RPMI7951 (cell line): ENCODE measurements around the gene CREG2. TPM values are rescaled to one million over a fixed set of nuclear protein-coding genes. Genes with fewer than 3 reads are reported as not detected.
A peak's percentile ranks its signal among the peaks of the same experiment; 100 is the strongest.
"Not testable (repeated sequence)": the region's sequence is repeated elsewhere in the genome, so short reads cannot be mapped to it uniquely, and the experiment has no call there.

Source experiments
- DNase-seq: peaks from one replicate; pipeline ENCODE4 v3.0.0-alpha.2; 2012; ENCODE audit warnings: low read depth
- total RNA-seq: library from RNA; depleted of rRNA; stranded (reverse); fragments of >200 nt; shearing (Covaris generic); gene quantifications from 2 replicates; pipeline ENCODE4 v1.2.3, GENCODE V29; 2014

Gene CREG2
- total RNA-seq, 1 experiment from 2014 or later, result 0.36 TPM

DNA sequence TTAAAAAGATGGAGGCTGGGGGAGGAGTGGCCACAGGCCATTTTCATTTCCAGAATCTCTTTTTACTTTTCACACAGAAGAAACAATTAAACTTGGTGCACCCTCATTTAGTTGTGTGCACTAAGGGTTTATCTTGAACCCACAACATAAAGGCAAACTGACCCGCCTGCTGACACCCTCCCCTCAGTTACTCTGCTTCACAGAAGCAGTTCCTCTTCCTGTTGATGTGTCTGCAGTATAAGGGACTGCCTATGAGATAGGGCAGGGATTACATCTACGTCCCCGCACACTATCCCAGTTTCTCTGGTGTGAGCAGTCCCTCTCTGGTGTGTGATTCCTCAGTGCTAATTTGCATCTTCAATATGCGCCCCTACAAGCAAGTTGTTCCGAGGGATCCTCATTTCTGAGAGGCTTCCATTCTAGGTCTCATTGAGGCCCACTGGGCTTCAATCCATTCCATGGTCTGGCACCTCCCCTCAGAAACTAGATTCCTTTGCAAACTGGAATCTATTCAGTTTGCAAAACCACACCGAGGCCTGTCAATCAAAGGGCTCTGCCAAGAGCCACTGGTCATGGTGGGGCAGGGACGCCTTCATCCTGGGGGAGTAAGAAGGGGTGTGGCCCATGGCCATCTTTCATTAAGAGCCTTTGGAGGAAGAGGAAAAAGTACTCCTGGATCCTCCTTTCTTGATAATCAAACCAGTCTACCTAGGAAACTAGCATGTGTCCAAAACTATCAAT lies 12.3 kb downstream of the CREG2 start:
- no peak for DNase-seq

DNA sequence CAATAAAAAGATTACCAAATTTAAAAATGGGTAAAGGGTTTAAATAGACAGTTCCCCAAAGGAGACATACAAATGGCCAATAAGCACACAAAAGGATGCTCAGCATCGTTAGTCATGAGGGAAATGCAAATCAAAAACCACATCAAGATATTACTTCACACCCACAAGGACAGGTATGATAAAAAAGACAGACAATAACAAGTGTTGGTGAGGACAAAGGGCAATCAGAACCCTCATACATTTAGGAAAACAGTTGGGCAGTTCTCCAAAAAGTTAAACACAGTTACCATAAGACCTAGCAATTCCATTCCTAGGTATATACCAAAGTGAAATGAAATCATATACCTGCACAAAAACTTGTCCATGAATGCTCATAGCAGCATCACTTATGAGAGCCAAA lies 14.5 kb downstream of the CREG2 start:
- DNase-seq, result no peak

DNA sequence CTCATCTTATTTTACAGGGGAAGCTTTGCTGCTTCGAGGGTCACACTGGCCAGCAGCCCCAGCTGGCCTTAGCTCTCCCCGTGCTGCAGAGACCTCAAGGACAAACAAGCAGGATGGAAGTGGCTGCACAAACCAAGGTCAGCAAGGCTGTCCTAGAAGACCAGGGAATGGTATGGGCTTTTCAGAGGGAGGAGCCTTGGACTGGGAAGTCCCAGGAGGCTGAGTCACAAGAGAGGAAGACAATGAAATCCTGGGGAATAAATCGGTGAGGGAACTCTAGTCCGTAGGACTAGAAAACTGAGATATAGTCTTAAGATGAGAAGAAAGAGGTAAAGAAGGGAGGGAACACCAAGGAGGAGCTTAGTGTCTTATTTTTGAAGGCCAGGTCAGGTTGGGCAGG lies 15.7 kb downstream of the CREG2 start:
- no peak for DNase-seq

DNA sequence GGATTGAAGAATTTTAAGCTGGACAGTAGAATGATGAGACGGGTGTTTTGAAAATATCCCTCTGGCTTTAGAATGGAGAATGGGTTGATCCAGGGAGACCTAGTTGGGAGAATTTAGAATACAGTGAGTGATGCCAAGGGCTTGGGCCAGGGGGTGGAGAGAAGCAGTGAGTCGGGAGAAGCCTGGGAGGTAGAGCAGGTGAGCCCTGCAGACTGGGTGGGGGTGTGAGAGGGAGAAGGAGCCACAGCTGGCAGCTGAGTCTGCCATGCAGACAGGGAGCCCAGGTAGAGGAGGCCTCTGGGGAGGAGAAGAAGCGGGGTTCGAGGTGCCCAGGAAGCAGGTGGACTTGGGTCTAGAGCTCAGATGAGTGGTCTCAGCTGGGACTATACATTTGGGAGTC lies 18.2 kb downstream of the CREG2 start:
- no peak for DNase-seq

DNA sequence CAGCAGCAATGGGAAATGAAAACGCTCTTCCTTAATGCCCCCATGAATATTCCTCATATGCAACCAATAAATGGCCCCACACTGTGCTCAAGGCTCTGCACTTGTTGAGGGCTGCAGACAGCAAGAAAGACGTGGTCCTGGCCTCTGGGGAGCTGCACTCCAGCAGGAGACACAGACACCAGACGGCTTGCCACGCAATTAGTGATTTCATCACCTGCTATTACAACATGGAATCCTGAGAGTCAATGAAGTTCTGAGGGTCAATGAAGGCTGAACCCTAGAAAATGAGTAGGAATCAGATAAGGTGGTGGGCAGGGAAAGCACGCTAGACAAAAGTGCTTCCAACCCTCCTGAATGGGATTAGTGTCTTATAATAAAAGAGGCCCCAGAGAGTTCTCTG lies 18.9 kb downstream of the CREG2 start:
- no peak for DNase-seq

DNA sequence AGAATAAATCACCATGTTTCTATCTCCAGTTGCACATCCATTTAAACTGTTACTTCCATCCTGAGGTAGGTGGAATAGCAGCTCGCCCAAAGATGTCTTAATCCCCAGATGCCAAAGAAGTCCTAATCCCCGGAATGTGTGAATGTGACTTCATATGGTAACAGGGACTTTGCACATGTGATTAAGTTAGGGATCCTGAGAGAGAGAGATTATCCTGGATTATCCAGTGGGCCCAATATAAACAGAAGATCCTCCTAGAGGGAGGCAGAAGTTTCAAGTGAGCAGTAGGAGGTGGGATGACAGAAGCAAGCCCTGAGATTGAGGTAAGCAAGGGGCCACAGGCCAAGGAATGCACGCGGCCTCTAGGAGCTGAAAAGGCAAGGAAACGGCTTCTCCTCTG lies 19.8 kb downstream of the CREG2 start:
- no peak for DNase-seq

DNA sequence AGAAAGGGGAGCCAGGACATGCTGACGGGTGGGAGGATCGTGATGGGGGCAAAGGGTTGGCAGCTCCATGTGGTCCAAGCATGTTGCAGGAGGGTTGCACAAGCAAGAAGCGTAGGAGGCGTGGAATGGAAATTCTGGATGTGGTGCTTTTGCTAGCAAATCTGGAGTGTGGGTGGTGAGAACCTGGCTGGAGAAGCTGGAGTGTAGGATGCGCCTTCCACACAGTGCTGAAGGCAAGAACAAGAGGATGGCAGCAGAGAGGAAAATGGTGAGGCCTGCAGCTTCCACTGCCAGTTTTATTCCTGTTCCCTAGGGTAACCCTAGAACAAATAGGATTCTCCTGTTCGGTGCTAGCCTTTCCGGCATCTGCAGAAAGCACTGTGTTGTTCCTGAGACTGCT lies 22.4 kb downstream of the CREG2 start:
- DNase-seq, result no peak

DNA sequence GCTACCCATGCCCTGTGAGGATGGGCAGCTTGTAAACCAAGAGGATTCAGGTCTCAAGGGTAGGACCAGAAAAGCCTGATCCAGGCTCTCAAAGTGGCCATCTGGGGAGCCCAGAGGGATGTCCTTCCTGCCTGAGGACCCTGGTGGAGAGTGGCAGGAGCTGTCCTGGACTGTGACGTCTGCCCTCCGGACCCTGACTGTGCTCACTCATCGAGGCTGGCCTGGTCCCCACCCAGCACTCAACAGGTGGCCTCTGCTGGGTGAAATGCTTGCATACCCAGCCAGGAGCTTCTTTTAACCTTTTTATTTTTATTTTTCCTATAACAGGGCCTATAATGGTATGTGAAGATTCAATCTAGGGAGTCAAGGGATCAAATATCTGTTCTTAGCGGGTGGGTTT lies 24.5 kb downstream of the CREG2 start:
- no peak for DNase-seq

DNA sequence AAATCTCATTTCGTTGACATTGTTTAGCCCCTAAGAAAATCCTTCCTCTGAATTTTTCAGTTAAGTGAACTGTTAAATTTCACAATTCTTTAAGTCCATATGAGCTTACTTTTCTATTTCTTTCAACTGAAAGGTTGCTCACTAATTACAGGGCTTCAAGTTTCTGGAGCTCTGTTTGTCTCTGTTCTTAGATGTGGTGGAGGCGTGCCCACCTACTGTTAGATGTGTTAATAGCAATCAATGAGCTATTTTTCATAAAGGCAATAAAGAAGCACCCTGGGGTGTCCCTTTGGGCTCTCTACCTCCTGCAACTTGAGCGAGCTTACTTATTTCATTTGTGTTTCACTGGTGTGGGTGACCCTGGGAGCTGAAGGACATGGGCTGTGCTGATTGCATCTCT lies 25.0 kb downstream of the CREG2 start:
- no peak for DNase-seq

DNA sequence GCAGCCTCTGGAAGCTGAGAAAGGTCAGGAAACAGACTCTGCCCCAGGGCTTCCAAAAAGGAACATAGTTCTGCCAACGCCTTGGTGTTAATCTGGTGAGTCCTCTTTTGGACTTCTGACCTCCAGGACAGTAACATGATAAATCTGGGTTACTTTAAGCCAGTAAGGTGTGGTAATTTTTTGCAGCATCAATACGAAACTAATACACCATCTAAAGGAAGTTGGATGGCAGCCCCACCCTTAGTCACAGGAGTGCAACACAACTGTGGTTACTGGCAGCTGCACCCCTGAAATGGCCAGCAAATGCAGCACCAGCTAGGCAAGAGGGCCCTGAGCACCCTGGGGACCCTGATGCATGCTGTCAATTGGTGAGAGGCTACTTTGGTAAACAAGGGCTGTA lies 25.8 kb downstream of the CREG2 start:
- DNase-seq, result no peak

DNA sequence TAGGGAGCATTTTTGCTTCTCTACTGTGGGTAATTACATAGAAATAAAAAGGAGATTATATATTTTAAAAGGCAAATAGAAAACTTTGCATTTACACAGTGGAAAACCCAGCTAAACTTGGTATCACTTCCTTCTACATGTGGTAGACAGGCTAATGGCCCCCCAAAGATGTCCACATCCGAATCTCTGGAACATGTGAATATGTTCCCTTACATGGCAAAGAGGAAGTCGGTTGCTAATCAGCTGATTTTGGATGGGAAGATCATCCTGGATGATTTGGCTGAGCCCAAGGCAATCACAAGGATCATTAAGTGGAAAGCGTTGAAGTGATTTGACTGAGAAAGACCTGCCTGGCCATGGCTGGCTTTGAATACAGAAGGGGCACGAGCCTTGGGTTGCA lies 26.2 kb downstream of the CREG2 start:
- DNase-seq, result no peak

DNA sequence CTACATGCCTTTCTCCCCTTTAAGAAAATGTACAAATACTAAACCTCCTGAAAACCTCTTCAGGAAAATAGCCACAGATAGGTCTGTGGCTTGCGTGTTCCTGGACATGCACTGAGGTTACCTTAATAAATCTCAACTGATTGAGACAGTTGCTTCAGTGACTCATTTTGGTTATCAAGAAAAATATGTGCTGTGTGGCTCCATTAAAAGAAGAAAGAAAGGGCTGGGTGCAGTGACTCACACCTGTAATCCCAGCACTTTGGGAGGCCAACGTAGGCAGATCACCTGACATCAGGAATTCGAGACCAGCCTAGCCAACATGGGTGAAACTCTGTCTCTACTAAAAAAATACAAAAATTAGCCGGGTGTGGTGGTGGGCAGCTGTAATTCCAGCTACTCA lies 27.1 kb downstream of the CREG2 start:
- peak; percentile 51 for DNase-seq

DNA sequence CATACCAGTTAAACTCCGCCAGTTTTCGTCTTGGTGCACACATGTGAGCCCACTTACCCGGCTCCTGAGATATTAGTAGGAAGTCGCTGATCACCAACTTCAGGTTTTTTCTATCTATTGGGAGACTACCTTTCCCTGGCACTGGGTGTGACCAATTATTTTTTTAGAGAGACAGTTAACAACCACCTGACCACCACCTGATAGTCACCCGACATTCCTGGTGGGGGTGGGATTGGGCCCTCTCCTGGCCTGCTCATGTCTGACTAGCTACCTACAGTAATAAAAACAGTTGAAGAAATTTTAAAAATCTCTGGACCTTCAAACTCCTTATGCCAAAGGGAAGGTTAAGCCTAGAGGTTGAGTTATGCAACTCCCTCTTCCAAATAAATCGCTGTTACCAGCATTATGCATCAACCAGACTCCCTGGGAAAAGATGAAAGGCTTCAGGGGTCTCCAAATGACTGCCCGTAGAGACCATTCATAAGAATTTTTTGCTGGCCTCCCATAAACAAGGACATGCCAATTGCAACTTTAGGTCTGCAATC lies 27.8 kb downstream of the CREG2 start:
- no peak for DNase-seq

DNA sequence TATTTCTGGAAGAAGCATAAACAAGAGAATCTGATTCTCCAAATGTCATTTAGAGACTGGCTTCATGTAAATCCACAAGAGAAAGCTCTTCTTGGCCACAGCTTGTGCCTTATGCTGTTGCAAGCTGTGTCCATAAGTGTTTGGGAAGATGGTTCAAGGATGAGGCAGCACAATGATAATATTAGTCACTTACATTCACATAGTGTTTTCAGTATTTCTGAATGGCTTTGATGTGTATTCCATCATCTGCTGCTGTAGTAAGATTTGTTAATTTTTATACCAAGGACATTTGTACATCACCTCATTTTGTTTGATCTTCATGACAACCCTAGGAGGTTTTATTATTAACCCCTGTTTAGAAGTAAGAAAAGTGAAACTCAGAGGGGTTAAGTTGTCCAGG lies 29.9 kb downstream of the CREG2 start:
- no peak for DNase-seq

DNA sequence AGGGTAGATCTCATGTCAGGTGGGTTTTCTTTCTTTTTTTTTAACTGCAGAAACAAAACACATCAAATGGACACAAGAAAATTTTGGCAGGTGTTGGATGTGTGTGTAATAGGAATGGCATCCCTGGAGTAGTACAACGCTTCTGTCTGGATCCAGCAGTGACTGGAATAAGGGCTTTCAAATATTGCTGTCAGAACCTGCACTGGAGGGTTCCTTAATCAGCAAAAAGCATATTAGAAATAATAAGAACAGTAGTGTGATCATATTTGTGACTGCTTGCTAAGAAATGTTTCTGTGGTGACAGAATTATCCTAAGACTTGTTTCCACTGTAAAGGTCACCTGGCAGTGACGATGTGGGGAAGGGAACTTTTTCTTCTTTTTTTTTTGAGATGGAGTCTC lies 30.8 kb downstream of the CREG2 start:
- peak; percentile 51 for DNase-seq

DNA sequence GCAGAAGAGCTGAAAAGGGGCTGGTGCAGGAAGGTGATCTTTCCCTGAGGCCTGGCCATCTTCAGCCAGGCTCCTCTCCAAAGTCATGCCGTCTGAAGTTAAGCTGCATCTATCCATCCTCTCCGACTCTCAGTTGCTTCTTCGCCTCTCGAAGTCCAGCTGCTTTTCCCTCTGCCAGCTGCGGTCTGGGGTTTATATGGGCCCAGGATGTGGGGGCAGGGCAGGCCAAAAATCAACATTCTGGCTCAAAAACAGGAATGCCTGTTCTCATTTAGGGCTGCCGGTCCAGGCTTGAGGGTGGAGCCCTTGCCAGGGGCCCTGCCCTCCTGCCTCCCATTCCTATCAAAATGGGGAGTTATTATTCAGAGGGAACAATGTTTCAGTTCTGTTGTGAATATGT lies 31.2 kb downstream of the CREG2 start:
- DNase-seq, result no peak

DNA sequence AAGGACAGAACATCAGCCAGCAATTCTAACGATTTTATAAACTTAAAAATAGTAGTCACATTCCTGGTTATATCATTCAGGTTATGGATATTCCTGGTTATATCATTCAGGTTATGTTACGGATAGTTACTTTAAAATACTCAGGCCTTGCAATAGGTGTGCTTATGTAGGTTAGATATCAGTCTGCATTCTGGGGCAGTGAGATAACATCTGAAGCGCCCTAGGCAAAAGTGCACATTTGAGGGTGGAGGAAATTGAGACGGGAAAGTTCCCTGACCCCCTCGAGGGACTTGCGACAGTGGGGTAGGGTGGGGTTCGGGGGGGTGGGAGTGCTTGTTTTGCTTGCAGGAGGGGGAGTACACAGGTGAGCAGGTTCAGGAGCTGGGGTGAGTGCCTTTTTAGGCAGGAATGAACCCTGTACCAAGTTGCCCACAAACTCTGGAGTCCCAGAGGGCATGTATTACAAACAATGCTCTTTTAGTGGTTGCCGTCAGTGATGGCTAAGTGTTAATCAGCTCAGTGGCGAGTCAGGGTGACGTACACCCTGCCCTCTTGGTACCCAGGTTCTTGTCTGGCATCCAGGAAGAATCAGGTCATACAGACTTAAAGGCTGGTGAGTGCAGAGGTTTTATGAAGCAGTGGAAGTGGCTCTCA lies 31.8 kb downstream of the CREG2 start:
- no peak for DNase-seq

DNA sequence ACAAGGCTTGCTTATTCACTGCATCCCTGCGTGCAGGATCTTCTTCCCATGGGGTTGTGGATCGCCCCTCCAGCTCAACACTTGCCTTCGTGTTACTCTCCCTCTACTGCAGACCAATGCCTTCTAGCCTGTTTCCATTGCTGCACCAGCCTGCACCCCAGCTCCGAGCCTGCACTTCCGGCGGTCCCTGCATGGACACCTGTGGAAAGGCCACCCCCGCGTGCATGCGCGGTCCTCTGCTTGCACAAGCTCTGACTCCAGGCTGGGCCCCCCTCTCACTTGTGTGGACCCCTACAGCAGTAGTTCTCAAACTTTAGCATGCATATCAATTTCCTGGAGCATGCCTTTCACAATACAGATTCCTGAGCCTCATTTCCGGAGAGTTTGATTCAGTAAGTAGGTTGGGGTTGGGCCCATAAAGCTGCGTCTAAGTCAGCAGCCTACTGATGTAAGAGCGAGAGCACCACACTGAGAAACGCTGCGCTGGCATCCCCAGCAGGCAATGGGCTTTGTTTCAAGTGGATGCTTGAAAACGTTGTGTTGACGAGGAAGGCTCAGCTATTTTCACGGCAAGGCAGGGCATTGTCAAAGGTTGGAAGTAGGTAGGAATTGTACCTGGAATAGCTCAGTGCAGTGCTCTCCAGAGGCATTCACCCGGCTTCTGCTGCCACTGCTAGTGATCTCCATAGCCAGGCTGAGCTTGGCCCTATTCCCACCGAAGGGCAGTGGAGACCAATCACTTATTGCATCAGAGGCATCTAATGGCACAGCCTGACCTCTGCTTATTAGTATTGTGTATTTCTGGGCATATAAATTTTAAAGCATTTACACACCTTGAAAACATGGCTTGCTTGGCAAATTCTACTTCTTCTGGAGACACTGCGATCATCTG lies 32.6 kb downstream of the CREG2 start:
- no peak for DNase-seq

DNA sequence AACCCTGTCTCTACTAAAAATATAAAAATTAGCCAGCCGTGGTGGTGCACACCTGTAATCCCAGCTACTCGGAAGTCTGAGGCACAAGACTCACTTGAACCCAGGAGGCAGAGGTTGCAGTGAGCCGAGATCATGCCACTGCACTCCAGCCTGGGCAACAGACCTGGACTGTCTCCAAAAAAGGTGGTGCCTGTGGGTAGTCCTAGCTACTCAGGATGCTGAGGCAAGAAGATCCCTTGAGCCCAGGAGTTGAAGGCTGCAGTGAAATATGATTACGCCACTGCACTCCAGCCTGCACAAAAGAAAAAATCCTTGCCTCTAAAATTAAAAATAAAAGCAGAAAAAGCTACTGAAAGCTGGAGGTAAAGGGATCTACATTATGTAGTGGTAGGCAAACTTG lies 34.7 kb downstream of the CREG2 start:
- not testable (repeated sequence) for DNase-seq

DNA sequence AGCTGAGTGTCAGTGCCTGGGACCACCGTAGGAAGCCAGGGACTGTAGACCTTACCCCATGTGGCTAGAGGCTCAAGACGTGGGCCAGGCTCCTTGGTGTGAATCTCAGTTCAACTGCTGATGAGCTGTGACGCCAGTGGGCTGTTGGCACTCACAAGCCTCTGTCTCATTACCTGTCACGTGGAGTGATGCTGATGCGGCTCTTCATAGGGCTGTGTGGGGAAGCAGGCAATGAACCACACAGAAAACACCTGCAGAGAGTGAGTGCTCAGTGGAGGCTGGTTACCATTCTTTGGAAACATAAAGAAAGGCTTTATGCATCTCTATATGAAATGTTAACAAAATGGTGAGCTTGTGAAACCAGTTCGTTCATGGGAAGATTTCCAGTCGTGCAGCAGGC lies 36.1 kb downstream of the CREG2 start:
- no peak for DNase-seq

DNA sequence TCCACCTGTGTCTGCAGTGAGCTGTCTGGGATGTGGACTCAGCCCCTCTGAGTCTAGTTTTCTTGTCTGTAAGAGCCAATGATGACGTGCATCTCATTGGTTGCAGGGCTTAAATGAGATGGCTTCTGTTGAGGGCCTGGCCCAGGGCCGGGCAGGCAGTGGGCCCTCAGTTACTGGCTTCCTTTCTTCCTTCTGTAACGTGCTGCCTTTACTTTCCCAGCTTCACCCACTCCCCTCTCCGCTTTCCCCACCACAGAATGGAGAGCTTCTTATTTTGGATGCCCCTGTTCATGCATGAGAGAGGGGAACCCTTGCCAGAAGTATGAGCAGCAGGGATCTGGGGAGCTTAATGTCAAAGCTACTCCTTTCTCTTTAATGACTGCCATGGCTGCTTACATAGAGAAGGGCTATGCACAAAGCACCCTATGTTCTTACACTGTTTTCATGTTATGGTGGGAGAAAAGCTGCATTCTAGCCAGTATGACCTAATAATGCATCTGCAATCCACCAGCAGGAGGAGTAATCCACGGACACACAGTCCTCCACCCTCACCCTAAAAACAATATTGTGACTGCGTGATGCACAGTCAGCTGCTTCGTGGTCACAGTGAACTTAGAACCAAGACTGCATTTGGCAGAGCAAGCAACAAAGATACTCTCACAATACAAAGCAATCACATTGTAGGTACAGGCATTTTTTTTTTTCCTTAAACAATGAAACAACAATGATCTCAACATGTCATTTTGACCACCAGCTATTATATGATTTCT lies 37.2 kb downstream of the CREG2 start:
- DNase-seq, result peak; percentile 54

DNA sequence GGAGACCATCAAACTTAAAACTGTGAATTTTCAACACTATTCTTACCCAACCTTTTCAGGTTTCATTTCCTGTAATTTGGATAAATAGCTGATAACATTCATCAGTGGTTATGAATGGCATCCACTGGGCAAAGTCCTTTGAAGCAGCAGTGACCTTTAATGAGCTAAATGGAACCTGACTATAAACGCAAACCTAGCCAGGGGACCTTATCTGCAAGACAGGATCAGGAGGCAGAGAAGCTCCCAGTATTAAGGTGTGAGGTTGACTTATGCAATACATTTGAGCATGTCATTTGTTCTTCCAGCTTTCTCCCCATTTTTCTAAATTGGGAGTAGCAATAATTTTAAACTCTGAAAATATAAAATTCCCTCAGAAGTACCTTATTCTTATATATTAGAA lies 38.4 kb downstream of the CREG2 start:
- no peak for DNase-seq
